Measurements from ENCODE around the gene MIB1.
"Not testable (repeated sequence)": the region's sequence is repeated elsewhere in the genome, so short reads cannot be mapped to it uniquely, and the experiment has no call there.

DNA sequence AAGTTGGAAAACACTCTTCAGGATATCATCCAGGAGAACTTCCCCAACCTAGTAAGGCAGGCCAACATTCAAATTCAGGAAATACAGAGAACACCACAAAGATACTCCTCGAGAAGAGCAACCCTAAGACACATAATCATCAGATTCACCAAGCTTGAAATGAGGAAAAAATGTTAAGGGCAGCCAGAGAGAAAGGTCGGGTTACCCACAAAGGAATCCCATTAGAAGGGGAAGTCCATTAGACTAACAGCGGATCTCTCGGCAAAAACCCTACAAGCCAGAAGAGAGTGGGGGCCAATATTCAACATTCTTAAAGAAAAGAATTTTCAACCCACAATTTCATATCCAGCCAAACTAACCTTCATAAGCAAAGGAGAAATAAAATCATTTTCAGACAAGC is 3.7 kb upstream of the MIB1 start:
- TF ChIP-seq, protein P1, sequence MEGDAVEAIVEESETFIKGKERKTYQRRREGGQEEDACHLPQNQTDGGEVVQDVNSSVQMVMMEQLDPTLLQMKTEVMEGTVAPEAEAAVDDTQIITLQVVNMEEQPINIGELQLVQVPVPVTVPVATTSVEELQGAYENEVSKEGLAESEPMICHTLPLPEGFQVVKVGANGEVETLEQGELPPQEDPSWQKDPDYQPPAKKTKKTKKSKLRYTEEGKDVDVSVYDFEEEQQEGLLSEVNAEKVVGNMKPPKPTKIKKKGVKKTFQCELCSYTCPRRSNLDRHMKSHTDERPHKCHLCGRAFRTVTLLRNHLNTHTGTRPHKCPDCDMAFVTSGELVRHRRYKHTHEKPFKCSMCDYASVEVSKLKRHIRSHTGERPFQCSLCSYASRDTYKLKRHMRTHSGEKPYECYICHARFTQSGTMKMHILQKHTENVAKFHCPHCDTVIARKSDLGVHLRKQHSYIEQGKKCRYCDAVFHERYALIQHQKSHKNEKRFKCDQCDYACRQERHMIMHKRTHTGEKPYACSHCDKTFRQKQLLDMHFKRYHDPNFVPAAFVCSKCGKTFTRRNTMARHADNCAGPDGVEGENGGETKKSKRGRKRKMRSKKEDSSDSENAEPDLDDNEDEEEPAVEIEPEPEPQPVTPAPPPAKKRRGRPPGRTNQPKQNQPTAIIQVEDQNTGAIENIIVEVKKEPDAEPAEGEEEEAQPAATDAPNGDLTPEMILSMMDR (IDR thresholded peaks at IDR 0.05; ENCODE audit: low read length) = not testable (repeated sequence)
- not testable (repeated sequence) for TF ChIP-seq EZH2 (optimal IDR thresholded peaks at IDR 0.05; ENCODE audit: low read depth, low read length)

All from MM.1S (cell line).